ENCODE data around the gene ZNF32.
A peak's percentile ranks its signal among the peaks of the same experiment; 100 is the strongest.

The ZNF32 gene

GRCh38 chr10:43671659-43672531 is 23.2 kb upstream of the ZNF32 start:
- H3K27ac Mint-ChIP-seq = no peak overlapping the region

GRCh38 chr10:43669386-43669785 is 20.7 kb upstream of the ZNF32 start:
- H3K4me1 Mint-ChIP-seq (ENCODE audit: low read depth) = peaks cover 3% of the 10 kb centered on the region
- no peak overlapping the region for H3K4me3 Mint-ChIP-seq
- no peaks in the 10 kb centered on the region for H3K36me3 Mint-ChIP-seq (ENCODE audit: low read depth)
- no peak for DNase-seq (ENCODE audit: low spot score)
- no peak overlapping the region for H3K27ac Mint-ChIP-seq
- H3K9me3 Mint-ChIP-seq = no peaks in the 10 kb centered on the region
- H3K27me3 Mint-ChIP-seq (ENCODE audit: low read depth) = peaks cover 43% of the 10 kb centered on the region

More at GRCh38 chr10:43671659-43672531, 23.2 kb upstream of the ZNF32 start:
- DNase-seq (ENCODE audit: low spot score) = peak; percentile 30
- Mint-ChIP-seq H3K4me1 (ENCODE audit: low read depth) (peaks cover 3% of the 10 kb centered on the region), H3K9me3 (no peaks in the 10 kb centered on the region), H3K36me3 (ENCODE audit: low read depth) (no peaks in the 10 kb centered on the region), H3K27me3 (ENCODE audit: low read depth) (peaks cover 27% of the 10 kb centered on the region), H3K4me3 (no peak overlapping the region)

GRCh38 chr10:43667761-43668386 is 19.2 kb upstream of the ZNF32 start:
- no peak for DNase-seq (ENCODE audit: low spot score)
- H3K4me3 Mint-ChIP-seq = no peak overlapping the region
- H3K9me3 Mint-ChIP-seq = no peaks in the 10 kb centered on the region
- peaks cover 37% of the 10 kb centered on the region for H3K27me3 Mint-ChIP-seq (ENCODE audit: low read depth)
- H3K27ac Mint-ChIP-seq = no peak overlapping the region
- no peaks in the 10 kb centered on the region for H3K36me3 Mint-ChIP-seq (ENCODE audit: low read depth)
- peaks cover 3% of the 10 kb centered on the region for H3K4me1 Mint-ChIP-seq (ENCODE audit: low read depth)

- Mint-ChIP-seq H3K27ac (no peak overlapping the region), H3K36me3 (ENCODE audit: low read depth) (no peaks in the 10 kb centered on the region), H3K27me3 (ENCODE audit: low read depth) (peaks cover 37% of the 10 kb centered on the region), H3K9me3 (no peaks in the 10 kb centered on the region), H3K4me1 (ENCODE audit: low read depth) (peaks cover 3% of the 10 kb centered on the region), H3K4me3 (no peak overlapping the region)
- no peak for DNase-seq (ENCODE audit: low spot score)
These were observed 18.6 kb upstream of the ZNF32 start for GRCh38 chr10:43667317-43667731.

GRCh38 chr10:43666552-43666951 is 17.9 kb upstream of the ZNF32 start:
- no peaks in the 10 kb centered on the region for H3K36me3 Mint-ChIP-seq (ENCODE audit: low read depth)
- H3K4me3 Mint-ChIP-seq = no peak overlapping the region
- H3K9me3 Mint-ChIP-seq = no peaks in the 10 kb centered on the region
- DNase-seq (ENCODE audit: low spot score) = no peak
- no peak overlapping the region for H3K27ac Mint-ChIP-seq
- peaks cover 2% of the 10 kb centered on the region for H3K4me1 Mint-ChIP-seq (ENCODE audit: low read depth)
- H3K27me3 Mint-ChIP-seq (ENCODE audit: low read depth) = peaks cover 34% of the 10 kb centered on the region

GRCh38 chr10:43665054-43665453 is 16.4 kb upstream of the ZNF32 start:
- peaks cover 29% of the 10 kb centered on the region for H3K27me3 Mint-ChIP-seq (ENCODE audit: low read depth)
- no peak overlapping the region for H3K27ac Mint-ChIP-seq
- no peak overlapping the region for H3K4me3 Mint-ChIP-seq
- H3K4me1 Mint-ChIP-seq (ENCODE audit: low read depth) = peaks cover 2% of the 10 kb centered on the region
- no peaks in the 10 kb centered on the region for H3K9me3 Mint-ChIP-seq
- no peaks in the 10 kb centered on the region for H3K36me3 Mint-ChIP-seq (ENCODE audit: low read depth)
- no peak for DNase-seq (ENCODE audit: low spot score)

- Mint-ChIP-seq H3K4me3 (no peak overlapping the region), H3K27me3 (ENCODE audit: low read depth) (peaks cover 7% of the 10 kb centered on the region), H3K9me3 (no peaks in the 10 kb centered on the region), H3K36me3 (ENCODE audit: low read depth) (no peaks in the 10 kb centered on the region), H3K27ac (no peak overlapping the region), H3K4me1 (ENCODE audit: low read depth) (no peaks in the 10 kb centered on the region)
- no peak for DNase-seq (ENCODE audit: low spot score)
These were observed 9.5 kb upstream of the ZNF32 start for GRCh38 chr10:43658227-43658626.

GRCh38 chr10:43655311-43655710 is 6.6 kb upstream of the ZNF32 start:
- H3K36me3 Mint-ChIP-seq (ENCODE audit: low read depth) = no peaks in the 10 kb centered on the region
- peaks cover 10% of the 10 kb centered on the region for H3K27me3 Mint-ChIP-seq (ENCODE audit: low read depth)
- H3K4me1 Mint-ChIP-seq (ENCODE audit: low read depth) = no peaks in the 10 kb centered on the region
- DNase-seq (ENCODE audit: low spot score) = no peak
- H3K27ac Mint-ChIP-seq = no peak overlapping the region
- H3K4me3 Mint-ChIP-seq = no peak overlapping the region
- no peaks in the 10 kb centered on the region for H3K9me3 Mint-ChIP-seq

- peaks cover 6% of the 10 kb centered on the region for H3K4me1 Mint-ChIP-seq (ENCODE audit: low read depth)
- DNase-seq (ENCODE audit: low spot score) = no peak
- H3K9me3 Mint-ChIP-seq = no peaks in the 10 kb centered on the region
- no peaks in the 10 kb centered on the region for H3K36me3 Mint-ChIP-seq (ENCODE audit: low read depth)
- no peak overlapping the region for H3K27ac Mint-ChIP-seq
- H3K27me3 Mint-ChIP-seq (ENCODE audit: low read depth) = peaks cover 14% of the 10 kb centered on the region
- H3K4me3 Mint-ChIP-seq = no peak overlapping the region
These were observed 5.1 kb upstream of the ZNF32 start for GRCh38 chr10:43653746-43654145.

GRCh38 chr10:43649185-43649523 is 473 bp upstream of the ZNF32 start:
- peak overlapping the region; percentile 91 for H3K4me3 Mint-ChIP-seq
- peaks cover 10% of the 10 kb centered on the region for H3K27me3 Mint-ChIP-seq (ENCODE audit: low read depth)
- no peak for DNase-seq (ENCODE audit: low spot score)
- peak overlapping the region; percentile 34 for H3K27ac Mint-ChIP-seq
- H3K4me1 Mint-ChIP-seq (ENCODE audit: low read depth) = peaks cover 8% of the 10 kb centered on the region
- peaks cover 35% of the 10 kb centered on the region for H3K9me3 Mint-ChIP-seq
- peaks cover 34% of the 10 kb centered on the region for H3K36me3 Mint-ChIP-seq (ENCODE audit: low read depth)

- no peak for DNase-seq (ENCODE audit: low spot score)
- H3K36me3 Mint-ChIP-seq (ENCODE audit: low read depth) = peaks cover 45% of the 10 kb centered on the region
- H3K9me3 Mint-ChIP-seq = peaks cover 43% of the 10 kb centered on the region
- peaks cover 8% of the 10 kb centered on the region for H3K4me1 Mint-ChIP-seq (ENCODE audit: low read depth)
- H3K4me3 Mint-ChIP-seq = peak overlapping the region; percentile 84
- peaks cover 7% of the 10 kb centered on the region for H3K27me3 Mint-ChIP-seq (ENCODE audit: low read depth)
- peak overlapping the region; percentile 87 for H3K27ac Mint-ChIP-seq
These were observed 635 bp downstream of the ZNF32 start for GRCh38 chr10:43648095-43648397.

- H3K9me3 Mint-ChIP-seq = peaks cover 47% of the 10 kb centered on the region
- peaks cover 49% of the 10 kb centered on the region for H3K36me3 Mint-ChIP-seq (ENCODE audit: low read depth)
These were observed 1.1 kb downstream of the ZNF32 start for GRCh38 chr10:43647576-43647975.

GRCh38 chr10:43645866-43646265 is 2.8 kb downstream of the ZNF32 start:
- Mint-ChIP-seq H3K9me3 (peaks cover 57% of the 10 kb centered on the region), H3K27ac (no peak overlapping the region)

More at GRCh38 chr10:43647576-43647975, 1.1 kb downstream of the ZNF32 start:
- peaks cover 8% of the 10 kb centered on the region for H3K4me1 Mint-ChIP-seq (ENCODE audit: low read depth)
- H3K4me3 Mint-ChIP-seq = peak overlapping the region; percentile 84
- no peak for DNase-seq (ENCODE audit: low spot score)
- H3K27ac Mint-ChIP-seq = peak overlapping the region; percentile 87
- peaks cover 7% of the 10 kb centered on the region for H3K27me3 Mint-ChIP-seq (ENCODE audit: low read depth)

GRCh38 chr10:43644252-43644651 is 4.4 kb downstream of the ZNF32 start:
- no peak for DNase-seq (ENCODE audit: low spot score)
- peaks cover 49% of the 10 kb centered on the region for H3K36me3 Mint-ChIP-seq (ENCODE audit: low read depth)
- peaks cover 6% of the 10 kb centered on the region for H3K4me1 Mint-ChIP-seq (ENCODE audit: low read depth)
- peaks cover 63% of the 10 kb centered on the region for H3K9me3 Mint-ChIP-seq
- peaks cover 4% of the 10 kb centered on the region for H3K27me3 Mint-ChIP-seq (ENCODE audit: low read depth)
- H3K27ac Mint-ChIP-seq = no peak overlapping the region
- no peak overlapping the region for H3K4me3 Mint-ChIP-seq

More at GRCh38 chr10:43645866-43646265, 2.8 kb downstream of the ZNF32 start:
- no peak for DNase-seq (ENCODE audit: low spot score)
- Mint-ChIP-seq H3K4me1 (ENCODE audit: low read depth) (peaks cover 8% of the 10 kb centered on the region), H3K36me3 (ENCODE audit: low read depth) (peaks cover 49% of the 10 kb centered on the region), H3K27me3 (ENCODE audit: low read depth) (peaks cover 7% of the 10 kb centered on the region), H3K4me3 (no peak overlapping the region)

All from T-helper 2 cell treated with Interferon-gamma antibody and Interleukin-4, amounts not matched to agents 5 μg/mL and 100 μg/mL, for 36 hours (primary cell).